Measurements from ENCODE around the gene GAS2L1.

GAS2L1 gene

GRCh38 chr22:29298641-29299040 lies 7.8 kb upstream of the GAS2L1 start:
- no peak overlapping the region for H3K4me3 ChIP-seq (replicated peaks; ENCODE audit: low read depth, low read length)
- DNase-seq (ENCODE audit: extremely low read depth, low read depth), result no peak
- TF ChIP-seq CTCF (IDR thresholded peaks at IDR 0.05; ENCODE audit: low read depth, low read length, missing control alignments), result no peak

GRCh38 chr22:29299136-29299900 lies 7.1 kb upstream of the GAS2L1 start:
- H3K4me3 ChIP-seq (replicated peaks; ENCODE audit: low read depth, low read length), result no peak overlapping the region
- no peak for TF ChIP-seq CTCF (IDR thresholded peaks at IDR 0.05; ENCODE audit: low read depth, low read length, missing control alignments)
- DNase-seq (ENCODE audit: extremely low read depth, low read depth), result no peak

- no peak overlapping the region for H3K4me3 ChIP-seq (replicated peaks; ENCODE audit: low read depth, low read length)
- TF ChIP-seq CTCF (IDR thresholded peaks at IDR 0.05; ENCODE audit: low read depth, low read length, missing control alignments), result no peak
- no peak for DNase-seq (ENCODE audit: extremely low read depth, low read depth)
These were observed 6.0 kb upstream of the GAS2L1 start for GRCh38 chr22:29300467-29300806.

GRCh38 chr22:29300807-29301601 lies 5.4 kb upstream of the GAS2L1 start:
- no peak for TF ChIP-seq CTCF (IDR thresholded peaks at IDR 0.05; ENCODE audit: low read depth, low read length, missing control alignments)
- no peak overlapping the region for H3K4me3 ChIP-seq (replicated peaks; ENCODE audit: low read depth, low read length)
- no peak for DNase-seq (ENCODE audit: extremely low read depth, low read depth)

- TF ChIP-seq CTCF (IDR thresholded peaks at IDR 0.05; ENCODE audit: low read depth, low read length, missing control alignments), result no peak
- DNase-seq (ENCODE audit: extremely low read depth, low read depth), result no peak
- no peak overlapping the region for H3K4me3 ChIP-seq (replicated peaks; ENCODE audit: low read depth, low read length)
These were observed 4.6 kb upstream of the GAS2L1 start for GRCh38 chr22:29301716-29302401.

GRCh38 chr22:29302402-29302680 lies 4.1 kb upstream of the GAS2L1 start:
- no peak for DNase-seq (ENCODE audit: extremely low read depth, low read depth)
- TF ChIP-seq CTCF (IDR thresholded peaks at IDR 0.05; ENCODE audit: low read depth, low read length, missing control alignments), result no peak
- no peak overlapping the region for H3K4me3 ChIP-seq (replicated peaks; ENCODE audit: low read depth, low read length)
